D721Med (cell line): ENCODE data around the gene LHFPL2.

ENCODE experiments used
- DNase-seq: peaks from one replicate; pipeline ENCODE4 v3.0.0; 2011; ENCODE audit warnings: low spot score; ENCODE audit not compliant: insufficient read length
- FAIRE-seq: peaks from 2 replicates; lab custom pipeline; 2011; peaks lifted over from hg19 to GRCh38; lab: Jason Lieb, UNC
- CTCF ChIP-seq: IDR thresholded peaks from 2 replicates; pipeline ENCODE4 v1.5.1; 2012; ENCODE audit warnings: mild to moderate bottlenecking, control low read depth; ENCODE audit not compliant: insufficient read depth; ENCODE audit errors: missing control alignments

LHFPL2 gene

GRCh38 chr5:78563621-78564020 lies 85.0 kb downstream of the LHFPL2 start:
- DNase-seq (no peak), FAIRE-seq (no peak)
- no peak for TF ChIP-seq CTCF

- FAIRE-seq = peak; percentile 85
- no peak for DNase-seq
- no peak for TF ChIP-seq CTCF
These were observed 85.8 kb downstream of the LHFPL2 start for GRCh38 chr5:78562714-78563330.

- no peak for FAIRE-seq
- TF ChIP-seq CTCF = no peak
- DNase-seq = no peak
These were observed 86.6 kb downstream of the LHFPL2 start for GRCh38 chr5:78562001-78562400.

- FAIRE-seq = no peak
- no peak for DNase-seq
- no peak for TF ChIP-seq CTCF
These were observed 87.3 kb downstream of the LHFPL2 start for GRCh38 chr5:78561261-78561660.

GRCh38 chr5:78560000-78560855 lies 88.3 kb downstream of the LHFPL2 start:
- FAIRE-seq (peak; percentile 25), DNase-seq (no peak)
- no peak for TF ChIP-seq CTCF

- FAIRE-seq = no peak
- no peak for DNase-seq
- no peak for TF ChIP-seq CTCF
These were observed 91.0 kb downstream of the LHFPL2 start for GRCh38 chr5:78557601-78558000.

GRCh38 chr5:78555870-78556269 lies 92.7 kb downstream of the LHFPL2 start:
- FAIRE-seq (no peak), DNase-seq (no peak)
- TF ChIP-seq CTCF = no peak
